ENCODE data around the gene LDHD.
A peak's percentile ranks its signal among the peaks of the same experiment; 100 is the strongest.

- TF ChIP-seq, protein P1, sequence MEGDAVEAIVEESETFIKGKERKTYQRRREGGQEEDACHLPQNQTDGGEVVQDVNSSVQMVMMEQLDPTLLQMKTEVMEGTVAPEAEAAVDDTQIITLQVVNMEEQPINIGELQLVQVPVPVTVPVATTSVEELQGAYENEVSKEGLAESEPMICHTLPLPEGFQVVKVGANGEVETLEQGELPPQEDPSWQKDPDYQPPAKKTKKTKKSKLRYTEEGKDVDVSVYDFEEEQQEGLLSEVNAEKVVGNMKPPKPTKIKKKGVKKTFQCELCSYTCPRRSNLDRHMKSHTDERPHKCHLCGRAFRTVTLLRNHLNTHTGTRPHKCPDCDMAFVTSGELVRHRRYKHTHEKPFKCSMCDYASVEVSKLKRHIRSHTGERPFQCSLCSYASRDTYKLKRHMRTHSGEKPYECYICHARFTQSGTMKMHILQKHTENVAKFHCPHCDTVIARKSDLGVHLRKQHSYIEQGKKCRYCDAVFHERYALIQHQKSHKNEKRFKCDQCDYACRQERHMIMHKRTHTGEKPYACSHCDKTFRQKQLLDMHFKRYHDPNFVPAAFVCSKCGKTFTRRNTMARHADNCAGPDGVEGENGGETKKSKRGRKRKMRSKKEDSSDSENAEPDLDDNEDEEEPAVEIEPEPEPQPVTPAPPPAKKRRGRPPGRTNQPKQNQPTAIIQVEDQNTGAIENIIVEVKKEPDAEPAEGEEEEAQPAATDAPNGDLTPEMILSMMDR (IDR thresholded peaks at IDR 0.05), result peak in 1 of 6 experiments; percentile 3
- TF ChIP-seq POLR2AphosphoS5 (IDR thresholded peaks at IDR 0.05), result peak; percentile 54 to 65
These were observed 7.5 kb downstream of the LDHD start for GRCh38 chr16:75108792-75109731.

Data from upper lobe of left lung (tissue), 4 donors.